ENCODE data around the gene POLR2L. TPM values are rescaled to one million over a fixed set of nuclear protein-coding genes. Genes with fewer than 3 reads are reported as not detected.

Gene POLR2L
- total RNA-seq, 1 donor from 2014 or later = 256 TPM

DNA sequence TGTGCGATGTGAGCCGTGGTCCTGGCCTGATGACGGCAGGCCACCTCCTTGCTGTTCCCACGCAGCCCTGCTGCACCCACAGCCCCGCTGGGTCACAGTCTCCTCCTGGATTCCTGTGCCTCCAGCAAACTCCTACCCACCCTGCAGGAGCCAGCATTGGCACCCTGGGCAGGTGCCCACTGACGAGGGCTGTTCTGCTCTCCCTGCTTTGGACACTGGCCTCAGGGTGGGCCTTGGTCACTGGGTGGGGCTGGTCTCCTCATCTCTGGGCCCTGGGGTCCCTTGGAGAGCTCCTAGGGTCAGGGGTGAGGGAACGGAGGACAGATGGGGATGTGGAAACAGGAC lies 13.0 kb upstream of the POLR2L start:
- no peak for DNase-seq (ENCODE audit: low read depth in 2 of 2)

DNA sequence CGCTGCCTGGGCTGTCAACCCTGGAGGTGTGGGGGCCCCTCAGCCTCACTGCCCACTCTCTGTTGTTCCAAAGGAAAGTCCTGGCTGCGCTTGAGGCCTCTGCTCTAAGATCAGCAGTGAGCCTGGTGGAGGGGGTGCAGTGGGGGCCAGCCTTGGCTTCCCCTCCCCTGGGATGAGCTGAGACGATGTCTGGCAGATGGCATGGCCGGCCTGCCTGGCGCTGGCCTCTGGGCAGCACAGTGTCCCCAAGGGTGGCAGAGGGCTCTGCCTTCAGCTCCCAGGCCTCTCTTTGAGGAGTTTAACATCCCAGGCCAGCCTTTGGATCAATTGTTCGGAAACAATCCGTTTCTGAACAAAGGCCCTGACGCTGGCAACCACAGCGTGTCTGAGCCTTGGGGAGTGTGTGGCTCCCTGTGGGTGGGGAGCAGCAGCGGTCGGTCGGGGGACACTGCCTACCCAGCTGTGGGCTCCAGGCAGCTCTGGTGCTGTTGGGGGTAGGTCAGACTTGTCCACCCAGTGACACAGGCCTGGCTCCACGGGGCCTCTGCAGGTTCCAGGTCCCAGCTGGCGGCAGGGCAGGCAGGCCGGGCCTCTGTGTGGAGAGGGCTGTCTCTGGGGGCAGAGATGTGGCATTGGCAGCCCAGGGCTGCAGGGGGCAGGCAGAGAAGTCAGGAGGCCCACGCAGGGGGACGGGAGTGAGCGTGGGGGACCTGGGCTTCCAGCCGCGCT lies 12.4 kb upstream of the POLR2L start:
- no peak for DNase-seq (ENCODE audit: low read depth in 2 of 2)

DNA sequence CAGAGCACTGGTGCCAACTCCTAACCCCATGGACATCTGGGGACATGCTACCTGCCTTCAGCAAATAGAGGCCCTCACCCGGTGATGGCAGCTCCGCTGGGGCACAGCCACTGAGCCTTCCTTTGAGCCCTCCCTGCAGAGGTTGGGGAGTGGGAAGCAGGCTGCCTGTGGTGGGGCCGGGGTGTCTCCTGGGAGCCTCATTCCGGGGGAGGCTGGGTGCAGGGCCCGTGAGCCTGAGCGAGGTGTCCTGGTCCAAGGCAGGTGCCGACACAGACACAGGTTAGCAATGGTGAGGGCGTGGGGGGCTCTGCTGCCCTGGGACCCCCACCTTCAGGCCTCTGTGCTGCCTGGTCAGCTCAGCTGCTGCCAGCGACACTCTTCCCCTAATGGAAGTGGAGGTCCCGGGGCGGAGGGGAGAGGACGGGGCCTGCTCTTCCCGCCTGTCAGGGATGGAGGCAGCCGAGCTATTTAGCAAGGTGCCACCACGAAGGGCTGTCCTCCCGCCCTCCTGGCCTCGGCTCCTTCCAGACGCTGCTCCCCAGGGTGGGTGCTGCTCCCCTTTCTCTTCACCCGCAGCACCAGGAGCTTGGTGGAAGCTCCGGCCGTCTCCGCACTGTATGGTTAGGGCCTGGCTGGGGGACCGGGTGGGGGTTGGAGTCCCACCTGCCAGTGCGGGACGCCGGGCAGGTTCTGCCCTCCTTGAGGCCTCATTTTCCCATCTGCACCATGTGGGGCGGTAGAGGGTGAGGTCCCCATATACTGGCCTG lies 11.5 kb upstream of the POLR2L start:
- no peak for DNase-seq (ENCODE audit: low read depth in 2 of 2)

DNA sequence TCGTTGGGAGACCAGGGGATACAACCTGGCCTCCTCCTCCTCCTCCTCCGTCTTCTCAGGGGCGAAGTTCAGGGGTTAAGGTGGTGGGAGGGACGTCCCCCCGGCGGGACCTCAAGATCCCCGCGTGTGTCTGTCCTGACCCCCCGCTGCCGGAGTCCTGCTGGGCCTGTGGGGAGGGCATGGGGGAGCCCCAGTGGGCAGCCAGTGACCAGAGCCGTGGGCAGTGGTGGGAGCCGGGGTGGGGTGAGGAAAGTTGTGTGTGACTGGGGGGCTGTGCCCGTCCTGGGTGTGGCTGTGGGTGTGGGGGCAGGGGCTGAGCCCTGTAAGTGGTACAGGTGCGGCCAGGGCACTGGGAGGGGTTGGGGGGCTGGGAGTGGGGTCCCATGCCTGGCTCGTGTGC lies 10.4 kb upstream of the POLR2L start:
- DNase-seq (ENCODE audit: low read depth in 2 of 2) = no peak

DNA sequence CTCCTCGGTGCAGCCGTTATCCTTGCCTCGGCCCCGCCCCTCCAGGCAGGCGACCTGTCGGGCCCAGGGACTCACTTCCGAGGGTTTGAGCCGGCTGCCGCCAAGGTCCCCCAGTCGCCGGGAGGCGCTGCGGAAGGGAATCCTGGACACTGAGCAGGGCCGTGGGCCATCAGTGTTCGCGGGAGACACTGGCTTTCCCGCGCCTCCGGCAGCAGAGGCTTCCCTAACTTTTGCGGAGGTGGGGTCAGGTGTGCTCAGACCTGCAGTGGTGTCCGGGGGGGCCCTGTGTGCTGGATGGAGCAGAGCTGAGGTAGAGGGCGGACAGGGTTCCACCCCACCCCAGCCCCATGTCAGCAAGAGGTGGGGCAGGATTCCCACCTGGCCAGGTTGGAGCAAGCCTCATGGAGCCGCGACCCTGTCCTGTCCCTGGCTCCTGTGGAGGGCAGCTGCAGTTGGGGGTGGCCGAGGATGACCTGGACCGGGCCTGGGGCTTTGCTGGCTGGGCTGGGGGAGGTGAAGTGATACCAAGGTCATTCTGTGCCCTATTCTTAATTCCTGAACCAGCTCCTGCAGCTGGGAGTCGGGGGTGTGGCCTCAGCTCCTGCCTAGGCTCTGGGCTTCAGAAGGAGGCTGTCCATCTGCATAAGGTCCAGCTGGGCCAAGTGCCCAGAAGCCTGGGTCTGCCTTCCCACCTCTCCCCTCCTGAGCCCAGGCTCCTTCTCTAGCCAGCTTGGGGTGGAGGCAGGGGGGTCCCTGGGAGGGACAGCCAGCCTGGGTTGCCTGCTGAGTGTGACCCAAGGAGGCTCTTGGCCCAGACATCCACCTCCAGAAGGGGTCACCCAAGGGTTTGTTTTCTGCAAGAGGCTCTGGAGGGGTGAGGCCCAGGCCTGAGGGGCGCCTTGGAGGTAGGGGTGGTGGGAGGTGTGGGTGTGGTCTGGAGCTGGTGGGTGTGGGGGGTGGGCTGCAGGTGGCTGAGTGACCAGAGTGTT lies 8.7 kb upstream of the POLR2L start:
- DNase-seq (ENCODE audit: low read depth in 2 of 2) = no peak

DNA sequence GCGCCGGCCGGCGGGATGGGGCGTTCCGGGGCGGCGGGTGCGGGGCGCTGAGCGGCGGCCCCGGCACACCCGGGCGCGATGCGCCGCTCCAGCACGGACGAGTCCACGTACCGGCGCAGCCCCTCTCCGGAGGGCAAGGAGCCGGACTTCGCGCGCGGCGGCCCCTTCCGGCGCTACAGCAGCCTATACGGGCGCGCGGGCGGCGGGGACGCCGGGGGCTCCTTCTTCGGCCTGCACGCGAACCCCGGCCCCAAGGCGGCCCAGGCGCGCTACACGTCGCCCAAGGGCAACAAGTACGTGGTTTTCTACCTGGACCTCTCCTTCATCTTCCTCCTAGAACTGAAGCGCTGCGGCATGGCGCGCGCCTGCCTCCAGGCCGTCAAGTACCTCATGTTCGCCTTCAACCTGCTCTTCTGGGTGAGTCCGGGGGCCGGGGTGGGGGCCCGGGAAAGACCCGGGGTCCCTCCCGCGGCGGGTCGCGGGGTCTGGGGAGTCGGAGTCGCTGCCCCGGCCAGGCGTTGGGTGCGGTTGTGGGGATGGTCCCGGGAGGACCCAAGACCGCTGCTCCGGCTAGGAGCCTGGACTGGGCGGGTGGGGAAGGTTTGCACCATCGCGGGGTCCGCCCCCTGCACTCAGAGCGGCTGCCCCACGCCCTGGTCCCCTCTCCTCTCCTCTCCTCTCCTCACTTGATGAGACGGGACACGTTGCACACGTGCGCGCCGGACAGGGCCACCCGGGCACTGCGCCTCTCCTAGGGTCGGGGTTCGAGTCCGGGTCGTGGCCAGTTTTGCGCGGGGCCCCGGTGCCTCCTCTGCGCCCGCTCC lies 7.8 kb upstream of the POLR2L start:
- no peak for DNase-seq (ENCODE audit: low read depth in 2 of 2)

DNA sequence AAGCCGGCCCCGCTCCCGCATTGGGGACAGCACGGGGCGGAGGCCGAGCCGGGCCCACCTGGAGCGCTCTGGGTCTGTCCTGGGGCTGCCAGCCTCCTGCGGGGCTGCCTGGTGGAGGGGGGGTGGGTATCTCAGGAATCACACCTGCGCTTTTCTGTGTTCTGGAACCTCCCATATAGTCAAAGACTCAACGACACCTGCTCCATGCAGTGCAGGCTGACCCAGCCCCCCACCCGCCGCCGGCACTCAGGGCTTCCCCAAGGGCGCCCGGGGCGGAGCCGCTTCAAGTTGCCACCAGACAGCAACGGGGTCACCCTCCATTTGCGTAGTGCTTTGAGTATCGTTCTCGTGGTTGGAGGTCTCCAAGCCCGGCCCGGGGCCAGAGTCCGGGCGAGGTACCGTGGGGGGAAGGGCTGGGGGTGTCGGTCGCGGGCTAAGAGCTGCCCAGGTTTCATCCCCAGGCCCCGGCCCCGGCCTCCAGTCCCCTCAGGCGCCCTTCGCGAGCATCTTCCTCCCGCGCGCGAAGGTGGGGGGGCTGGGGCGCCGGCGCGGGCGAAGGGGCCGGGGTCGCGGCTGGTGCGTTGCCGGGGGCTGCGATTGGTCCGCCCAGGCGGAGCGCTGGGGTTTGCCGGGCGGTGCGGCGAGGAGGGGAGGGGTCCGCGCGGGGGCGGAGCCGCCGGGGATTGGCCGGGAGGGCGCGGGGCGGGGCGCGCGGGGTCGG lies 6.9 kb upstream of the POLR2L start:
- peak in 1 of 2 donors; percentile 39 for DNase-seq (ENCODE audit: low read depth in 2 of 2)

DNA sequence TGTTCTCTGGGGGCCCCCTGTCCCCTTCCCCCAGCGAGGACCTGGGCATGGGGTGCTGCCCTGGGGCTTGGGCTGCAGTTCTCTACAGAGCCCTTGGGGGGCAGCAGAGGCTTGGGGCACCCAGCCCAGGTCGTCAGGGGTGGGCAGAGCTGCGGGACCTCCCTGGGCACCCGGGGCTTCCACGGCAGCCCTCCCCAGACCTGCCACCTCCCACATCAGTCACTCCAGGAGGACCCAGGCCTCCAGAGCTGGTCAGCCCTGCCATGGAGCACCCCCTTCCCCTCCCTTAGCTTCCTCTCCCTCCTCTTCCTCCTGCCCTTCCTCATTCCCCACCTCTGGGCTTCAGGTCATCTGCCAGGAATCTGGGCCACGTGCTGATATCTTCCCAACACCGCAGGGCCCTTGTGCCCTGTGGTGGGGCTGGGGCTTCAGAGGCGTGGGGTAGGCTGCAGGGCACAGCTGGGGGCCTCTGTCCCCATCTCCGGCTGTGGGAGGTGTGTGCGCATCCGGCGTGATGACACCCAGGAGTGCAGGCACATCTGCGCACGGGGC lies 6.1 kb upstream of the POLR2L start:
- DNase-seq (ENCODE audit: low read depth in 2 of 2) = peak in 1 of 2 donors; percentile 50

DNA sequence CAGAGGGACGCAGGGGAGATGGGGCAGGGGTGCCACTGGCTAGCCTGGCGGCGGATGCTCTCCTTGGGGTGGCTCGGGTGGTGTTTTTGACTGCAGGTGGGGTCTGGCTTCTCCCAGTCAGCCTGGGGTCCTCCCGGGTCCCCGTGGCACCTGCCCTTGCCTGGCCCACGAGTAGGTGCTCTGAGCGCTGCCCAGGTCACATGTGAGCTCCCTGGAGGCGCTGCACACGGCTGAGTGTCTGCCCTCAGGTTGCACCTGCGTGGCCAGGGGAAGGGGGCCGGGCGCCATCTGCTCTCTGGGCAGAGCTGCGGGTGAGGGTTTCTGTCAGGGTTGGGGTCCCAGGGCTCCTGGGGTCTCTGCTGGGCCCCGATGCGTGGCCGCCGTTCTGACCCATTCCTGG lies 5.5 kb upstream of the POLR2L start:
- DNase-seq (ENCODE audit: low read depth in 2 of 2) = no peak

DNA sequence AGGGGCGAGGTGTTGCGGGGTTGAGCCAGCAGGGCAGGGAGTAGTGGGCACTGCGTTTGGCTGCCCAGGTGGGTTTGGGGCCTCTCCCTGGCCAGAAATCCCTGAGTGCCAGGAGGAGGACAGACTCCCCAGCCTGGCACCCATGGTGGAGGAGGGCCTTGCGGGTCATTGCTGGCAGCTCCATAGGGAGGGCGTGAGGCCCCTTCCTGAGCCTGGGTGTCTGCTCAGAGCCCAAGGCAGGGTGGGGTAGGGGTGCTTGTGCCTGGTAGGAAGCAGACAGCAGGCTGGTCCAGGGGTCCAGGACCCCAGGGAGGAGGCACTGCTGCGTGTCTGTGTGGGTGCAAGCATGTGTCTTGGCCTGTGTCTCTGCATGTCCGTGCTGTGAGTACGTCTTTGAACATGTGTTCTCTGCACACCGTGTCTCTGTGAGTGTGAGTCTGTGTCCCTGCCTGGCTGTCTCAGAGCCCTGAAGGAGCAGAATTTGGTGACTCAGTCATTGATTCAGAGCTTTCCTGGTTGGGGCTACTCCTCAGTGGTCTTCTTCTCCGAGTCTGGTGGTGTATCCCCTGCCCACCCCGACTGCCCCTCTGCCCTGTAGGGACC lies 4.3 kb upstream of the POLR2L start:
- DNase-seq (ENCODE audit: low read depth in 2 of 2) = no peak

DNA sequence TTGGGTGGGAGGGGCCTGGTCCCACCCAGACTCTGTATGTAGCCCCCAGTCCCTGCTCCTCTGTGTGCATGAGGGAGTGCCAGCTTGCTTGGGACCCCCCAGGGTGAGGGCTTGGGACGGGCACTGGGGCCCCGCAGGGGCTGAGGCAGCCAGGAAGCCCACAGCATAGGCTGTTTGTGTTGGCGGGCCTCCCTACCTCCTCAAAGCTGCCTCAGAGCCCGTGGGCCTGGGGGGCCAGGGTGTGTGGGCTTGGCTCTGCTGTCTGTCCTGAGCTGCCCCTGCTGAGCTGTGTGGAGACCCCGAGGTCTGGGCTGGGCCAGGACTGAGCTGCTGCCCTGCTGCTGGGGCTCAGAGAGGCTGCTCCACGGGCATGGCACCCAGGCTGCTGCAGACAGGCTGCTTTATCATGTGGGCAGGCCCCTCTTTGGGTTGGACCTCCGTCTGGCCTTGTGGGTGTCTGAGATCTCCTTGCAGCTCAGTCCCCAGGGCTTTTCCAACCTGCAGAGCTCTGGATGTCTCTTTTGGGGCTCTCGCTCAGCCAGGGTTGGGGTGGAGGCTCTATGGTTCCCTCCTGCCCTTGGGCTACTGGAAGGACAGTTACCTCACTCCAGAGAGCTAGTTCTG lies 3.7 kb upstream of the POLR2L start:
- DNase-seq (ENCODE audit: low read depth in 2 of 2) = peak in 1 of 2 donors; percentile 54

DNA sequence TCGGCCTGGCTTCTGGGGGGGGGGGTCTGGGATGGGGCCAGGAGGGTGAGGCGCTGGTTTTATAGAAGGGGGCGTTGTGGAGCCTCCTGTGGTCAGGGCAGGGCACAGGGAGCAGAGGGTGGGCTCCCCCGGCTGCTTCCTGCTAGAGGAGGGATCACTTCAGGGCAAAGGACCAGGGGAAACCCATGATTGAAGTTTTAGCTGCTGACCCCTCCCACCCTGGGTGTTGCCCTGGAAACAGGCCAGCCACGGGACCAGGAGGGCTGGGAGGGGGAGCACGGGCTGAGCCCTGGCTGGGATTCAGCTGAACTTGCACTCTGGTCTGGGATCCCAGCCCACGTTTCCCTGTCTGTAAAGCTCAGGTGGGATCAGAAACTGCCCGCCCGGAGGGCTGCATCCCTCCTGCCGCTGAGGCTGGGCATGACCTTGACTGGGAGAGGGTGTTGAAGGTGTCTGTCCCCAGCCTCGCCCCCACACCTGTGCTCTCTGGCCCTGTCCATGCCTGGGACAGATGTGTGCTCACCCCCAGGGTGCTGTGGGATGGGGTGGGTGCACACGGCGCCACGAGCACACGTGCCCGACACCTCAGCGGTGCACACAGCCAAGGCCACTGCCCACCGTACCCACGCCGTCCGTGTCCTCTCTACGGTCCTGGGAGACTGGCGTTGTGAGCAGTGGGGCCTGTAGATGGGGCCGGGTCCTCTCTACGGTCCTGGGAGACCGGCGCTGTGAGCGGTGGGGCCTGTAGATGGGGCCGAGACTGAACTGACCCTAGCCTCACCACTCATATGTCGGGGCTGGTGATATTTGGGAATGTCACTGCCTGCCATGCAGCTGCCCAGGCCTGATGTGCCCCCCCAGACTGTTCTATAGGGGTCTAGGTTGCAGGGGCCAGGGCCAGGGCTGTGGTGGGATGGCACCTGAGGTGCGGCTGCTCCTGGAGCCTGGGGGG lies 2.6 kb upstream of the POLR2L start:
- peak; percentile 94 to 98 for DNase-seq (ENCODE audit: low read depth in 2 of 2)

DNA sequence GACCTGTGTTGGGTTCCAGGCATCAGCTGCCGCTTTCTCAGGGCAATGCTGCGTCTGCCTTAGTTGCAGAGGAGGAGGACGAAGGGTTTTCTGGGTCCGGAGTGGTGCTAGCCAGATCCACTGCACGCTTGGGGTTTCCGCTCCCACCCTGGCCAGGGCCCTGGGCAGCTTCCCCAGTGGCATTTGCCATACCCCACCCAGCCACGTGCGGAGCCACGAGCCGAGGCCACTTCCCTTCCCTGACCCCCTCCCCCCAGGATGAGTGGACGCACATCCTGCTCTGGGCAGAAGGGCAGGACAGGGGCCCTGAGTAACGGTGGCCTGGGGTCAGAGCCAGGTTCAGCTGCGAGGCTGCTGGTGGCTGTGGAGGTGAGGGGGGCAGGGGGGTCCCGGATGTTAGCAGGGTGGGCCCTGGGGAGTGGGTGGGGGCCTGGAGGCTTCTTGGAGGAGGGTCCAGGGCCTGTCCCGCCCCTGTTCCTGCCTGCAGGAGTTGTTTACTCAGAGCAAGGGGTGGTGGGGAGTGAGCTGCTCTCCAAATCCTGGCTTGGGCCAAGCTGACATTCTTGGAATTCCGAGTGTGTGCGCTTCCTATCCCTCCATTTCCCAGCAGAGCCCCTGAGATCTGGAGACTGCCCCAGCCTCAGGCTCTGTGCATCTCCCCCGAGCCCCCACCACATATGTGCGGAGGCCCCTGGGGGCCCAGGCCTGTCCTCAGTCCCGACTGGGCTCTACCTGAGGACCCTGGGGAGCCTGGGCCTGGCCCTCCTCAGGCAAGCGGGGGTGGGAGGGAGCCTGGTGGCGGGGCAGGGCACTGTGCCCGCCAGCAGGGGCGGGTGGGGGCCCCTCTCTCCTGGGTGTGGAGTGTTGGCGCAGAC lies 1.7 kb upstream of the POLR2L start:
- peak; percentile 91 to 95 for DNase-seq (ENCODE audit: low read depth in 2 of 2)

DNA sequence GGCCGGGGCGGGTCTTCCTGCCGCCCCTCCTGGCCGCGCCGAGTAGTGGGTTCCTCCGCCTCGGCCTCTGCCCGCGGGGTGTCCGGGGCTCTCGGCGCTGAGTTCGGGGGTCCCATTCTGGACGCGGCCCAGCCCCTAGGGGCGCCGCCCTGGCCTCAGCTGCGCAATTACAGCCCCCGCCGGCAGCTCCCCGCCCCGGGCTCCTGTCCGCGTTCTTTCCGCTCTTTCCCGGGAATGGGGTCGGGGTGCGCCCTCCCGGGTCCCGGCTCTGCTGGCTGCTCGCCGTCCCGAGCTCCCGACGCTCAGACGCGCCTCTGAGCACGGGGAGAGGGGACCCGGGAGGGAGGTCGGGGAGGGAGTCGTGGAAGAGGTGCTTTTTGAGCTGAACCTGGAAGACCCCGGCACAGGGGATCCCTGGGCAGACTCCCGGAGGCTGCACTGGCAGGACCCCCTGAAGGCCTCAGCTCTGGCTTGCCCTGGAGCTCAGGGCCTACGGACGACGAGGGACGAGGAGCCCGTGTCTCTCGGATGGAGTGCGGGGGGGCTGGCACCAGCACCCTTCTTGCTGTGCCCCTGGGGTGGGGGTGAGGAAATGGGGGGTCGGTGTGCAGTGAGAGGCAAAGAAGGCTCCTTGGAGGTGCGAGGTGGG lies 881 bp upstream of the POLR2L start:
- DNase-seq (ENCODE audit: low read depth in 2 of 2) = peak in 1 of 2 donors; percentile 27

DNA sequence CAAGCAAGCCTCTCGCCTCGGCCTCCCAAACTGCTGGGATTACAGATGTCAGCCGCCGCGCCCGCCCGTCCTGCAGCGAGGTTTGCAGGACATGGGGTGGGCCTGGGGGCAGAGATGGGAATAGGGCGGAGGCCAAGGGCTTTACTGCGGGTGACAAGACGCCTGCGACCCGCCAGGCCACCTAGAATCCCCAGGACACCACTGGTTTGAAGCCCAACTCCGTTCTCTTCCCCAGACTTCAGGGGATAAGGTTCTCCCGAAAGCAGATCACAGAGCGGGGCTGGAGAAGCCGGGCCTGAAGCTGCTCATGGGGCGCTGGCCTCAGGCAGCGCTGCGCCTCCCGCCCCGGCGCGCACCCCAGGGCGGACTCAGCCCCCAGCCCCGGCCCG lies 354 bp downstream of the POLR2L start:
- DNase-seq (ENCODE audit: low read depth in 2 of 2) = peak in 1 of 2 donors; percentile 32

DNA sequence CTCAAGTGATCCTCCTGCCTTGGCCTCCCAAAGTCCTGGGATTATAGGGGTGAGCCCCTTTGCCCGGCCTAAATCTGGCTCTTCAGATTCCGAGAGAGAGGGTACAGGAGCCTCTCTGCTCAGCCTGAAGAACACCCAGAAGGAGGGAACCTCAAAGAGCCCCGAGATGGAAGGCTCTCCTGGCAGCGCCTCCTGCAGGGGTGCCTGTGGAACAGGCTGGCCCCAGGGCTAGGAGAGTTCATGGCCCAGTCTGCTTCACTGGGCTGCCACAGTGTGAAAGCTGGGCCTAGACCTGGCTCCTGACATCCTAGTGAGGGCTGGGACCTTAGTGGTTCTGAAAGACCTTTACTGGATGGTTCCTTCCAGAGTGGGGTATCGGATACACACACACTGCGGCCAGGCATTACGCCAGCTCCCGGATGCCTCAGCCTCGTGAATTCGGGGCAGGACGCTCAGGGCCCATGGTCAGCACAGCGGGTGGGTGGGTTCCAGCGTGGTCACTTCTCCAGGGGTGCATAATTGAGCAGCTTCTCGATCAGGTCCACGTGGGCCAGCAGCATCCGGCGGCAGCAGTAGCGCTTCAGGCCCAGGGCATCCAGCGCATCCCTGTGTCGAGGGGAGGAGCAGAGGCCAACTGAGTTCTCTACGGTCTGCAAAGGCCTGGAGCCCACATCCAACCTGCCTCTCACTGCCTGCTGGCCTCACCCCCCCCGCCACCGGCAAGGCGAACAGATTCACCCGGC lies 2.3 kb downstream of the POLR2L start:
- peak in 1 of 2 donors; percentile 31 for DNase-seq (ENCODE audit: low read depth in 2 of 2)

Data from dermis microvascular lymphatic vessel endothelial cell (primary cell).